SK-N-SH treated with all-trans-retinoic acid at 6 μM for 48 hours (cell line): ENCODE results near the gene ZDHHC15.
"Not testable (repeated sequence)": the region's sequence is repeated elsewhere in the genome, so short reads cannot be mapped to it uniquely, and the experiment has no call there.

ENCODE experiments used
- CSDC2 ChIP-seq: fragments of 250-450 bp; sonication (Bioruptor Pico); IDR thresholded peaks from 2 replicates; pipeline ENCODE4 v1.5.0; 2020; ENCODE audit warnings: mild to moderate bottlenecking, moderate library complexity
- ISL1 ChIP-seq: fragments of 250-450 bp; sonication (Bioruptor Pico); IDR thresholded peaks from 2 replicates; pipeline ENCODE4 v2.1.2; 2022; ENCODE audit warnings: mild to moderate bottlenecking, moderate library complexity
- PPARA ChIP-seq: fragments of 250-450 bp; sonication (Bioruptor Pico); IDR thresholded peaks from 2 replicates; pipeline ENCODE4 v1.5.0; 2020; ENCODE audit warnings: mild to moderate bottlenecking, borderline replicate concordance
- TF ChIP-seq, protein P1 (sequence below): fragments of 250-450 bp; sonication (Bioruptor Pico); IDR thresholded peaks from 2 replicates; pipeline ENCODE4 v1.5.1; 2020; ENCODE audit warnings: low read depth, mild to moderate bottlenecking, moderate library complexity

DNA sequence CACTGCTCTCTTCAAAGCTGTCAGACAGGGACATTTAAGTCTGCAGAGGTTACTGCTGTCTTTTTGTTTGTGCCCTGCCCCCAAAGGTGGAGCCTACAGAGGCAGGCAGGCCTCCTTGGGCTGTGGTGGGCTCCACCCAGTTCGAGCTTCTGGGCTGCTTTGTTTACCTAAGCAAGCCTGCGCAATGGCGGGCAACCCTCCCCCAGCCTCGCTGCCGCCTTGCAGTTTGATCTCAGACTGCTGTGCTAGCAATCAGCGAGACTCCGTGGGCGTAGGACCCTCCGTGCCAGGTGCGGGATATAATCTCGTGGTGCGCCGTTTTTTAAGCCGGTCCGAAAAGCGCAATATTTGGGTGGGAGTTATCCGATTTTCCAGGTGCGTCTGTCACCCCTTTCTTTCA is 37.7 kb upstream of the ZDHHC15 start:
- TF ChIP-seq PPARA, ISL1, CSDC2 (CRISPR knock-in tag): not testable (repeated sequence)
- TF ChIP-seq, protein P1, sequence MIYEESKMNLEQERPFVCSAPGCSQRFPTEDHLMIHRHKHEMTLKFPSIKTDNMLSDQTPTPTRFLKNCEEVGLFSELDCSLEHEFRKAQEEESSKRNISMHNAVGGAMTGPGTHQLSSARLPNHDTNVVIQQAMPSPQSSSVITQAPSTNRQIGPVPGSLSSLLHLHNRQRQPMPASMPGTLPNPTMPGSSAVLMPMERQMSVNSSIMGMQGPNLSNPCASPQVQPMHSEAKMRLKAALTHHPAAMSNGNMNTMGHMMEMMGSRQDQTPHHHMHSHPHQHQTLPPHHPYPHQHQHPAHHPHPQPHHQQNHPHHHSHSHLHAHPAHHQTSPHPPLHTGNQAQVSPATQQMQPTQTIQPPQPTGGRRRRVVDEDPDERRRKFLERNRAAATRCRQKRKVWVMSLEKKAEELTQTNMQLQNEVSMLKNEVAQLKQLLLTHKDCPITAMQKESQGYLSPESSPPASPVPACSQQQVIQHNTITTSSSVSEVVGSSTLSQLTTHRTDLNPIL (CRISPR knock-in tag): not testable (repeated sequence)
